K562 (cell line): ENCODE measurements around the gene ZNF66. TPM values are rescaled to one million over a fixed set of nuclear protein-coding genes. Genes with fewer than 3 reads are reported as not detected.
"Not testable (repeated sequence)": the region's sequence is repeated elsewhere in the genome, so short reads cannot be mapped to it uniquely, and the experiment has no call there.

Experiments used
- ATAC-seq: fragments of 200-7000 bp; cut with Tn5 transposase; 3 replicates; pipeline ENCODE4 v1.9.1; 2020; ENCODE audit warnings: moderate library complexity
- BruUV-seq: library from RNA; stranded (reverse); fragments of 400-500 nt; replicated peaks from 2 replicates; lab custom pipeline; 2021; lab: Mats Ljungman, UMichigan
- CTCF ChIA-PET: fragments of 300-600 bp; formaldehyde crosslinking; extraction: SDS; loops from one replicate; lab custom pipeline; 2021; ENCODE audit warnings: low intra/inter-chr PET ratio; lab: Yijun Ruan, JAX
- POLR2A ChIA-PET: fragments of 300-600, 350-650 bp; sonication (Branson Sonifier 250); formaldehyde crosslinking; extraction: SDS; loops from one replicate; lab custom pipeline; 2021; ENCODE audit warnings: antibody characterized with exemption, inconsistent platforms; lab: Yijun Ruan, JAX
- DNase-seq, 4 experiments: peaks; one replicate each; pipeline versions ENCODE4 v3.0.0 to v3.0.0-alpha.2; 2011 to 2018; ENCODE audit warnings: low spot score in 3 of 4, mixed read lengths in 3 of 4; ENCODE audit errors: extremely low read depth in 1 of 4
- FAIRE-seq: peaks from 2 replicates; lab custom pipeline; 2011; peaks lifted over from hg19 to GRCh38; lab: Jason Lieb, UNC
- H2AFZ ChIP-seq: 2 replicates; pipeline ENCODE4 v1.6.0; 2011; ENCODE audit warnings: low read depth, low read length, control low read depth, inconsistent platforms
- H3K27ac ChIP-seq: fragments of 200-600 bp; 3 replicates; pipeline ENCODE4 v1.8.0; 2011; ENCODE audit warnings: low read depth, mild to moderate bottlenecking, control low read depth, inconsistent platforms, low read length, moderate library complexity, mixed read lengths; ENCODE audit errors: extremely low read depth
- H3K27me3 ChIP-seq, 2 experiments: fragments of 300-600 bp in 1 of 2; 2 replicates in 1 of 2; 3 replicates in 1 of 2; pipeline versions ENCODE4 v1.6.0 to v1.8.0; 2011; ENCODE audit warnings: inconsistent platforms in 2 of 2, low read length in 2 of 2, mild to moderate bottlenecking in 1 of 2, mixed read lengths in 1 of 2, moderate library complexity in 1 of 2; ENCODE audit not compliant: control insufficient read depth in 2 of 2, insufficient read depth in 2 of 2
- H3K36me3 ChIP-seq: fragments of 300-600 bp; 3 replicates; pipeline ENCODE4 v1.8.0; 2011; ENCODE audit warnings: mild to moderate bottlenecking, low read length, inconsistent platforms; ENCODE audit not compliant: control insufficient read depth, insufficient read depth
- H3K4me1 ChIP-seq, 2 experiments: fragments of 200-600 bp in 1 of 2; replicated peaks in 1 of 2; 2 replicates in 1 of 2; 3 replicates in 1 of 2; pipeline versions ENCODE4 v1.5.1 to v1.8.0; 2011; ENCODE audit warnings: inconsistent platforms in 2 of 2, low read length in 2 of 2, mild to moderate bottlenecking in 1 of 2, mixed read lengths in 1 of 2, moderate library complexity in 1 of 2; ENCODE audit not compliant: control insufficient read depth in 2 of 2, insufficient read depth in 2 of 2
- H3K4me2 ChIP-seq: 2 replicates; pipeline ENCODE4 v1.6.1; 2011; ENCODE audit warnings: low read length, control low read depth, inconsistent platforms, mixed read lengths; ENCODE audit not compliant: insufficient read depth
- H3K4me3 ChIP-seq: fragments of 200-600 bp; sonication (generic), shearing (Covaris generic); 2 replicates; pipeline ENCODE4 v1.5.1; 2016; ENCODE audit warnings: control low read depth, inconsistent platforms
- H3K79me2 ChIP-seq: fragments of 200-600 bp; 3 replicates; pipeline ENCODE4 v1.8.0; 2011; ENCODE audit warnings: low read length, inconsistent platforms; ENCODE audit not compliant: control insufficient read depth, insufficient read depth
- H3K9ac ChIP-seq, 2 experiments: 2 replicates each; pipeline versions ENCODE4 v1.6.0 to v1.6.1; 2011; ENCODE audit warnings: low read depth in 2 of 2, low read length in 2 of 2, control low read depth in 1 of 2, inconsistent platforms in 1 of 2, mild to moderate bottlenecking in 1 of 2, mixed read lengths in 1 of 2; ENCODE audit not compliant: insufficient read depth in 1 of 2
- H3K9me1 ChIP-seq: one replicate; pipeline ENCODE4 v1.6.0; 2011; ENCODE audit warnings: inconsistent platforms, mild to moderate bottlenecking, low read length, moderate library complexity; ENCODE audit not compliant: control insufficient read depth, insufficient read depth
- H3K9me3 ChIP-seq: replicated peaks from 2 replicates; pipeline ENCODE4 v1.5.1; 2011; ENCODE audit warnings: low read depth, low read length, inconsistent platforms; ENCODE audit not compliant: control insufficient read depth, insufficient read depth
- H4K20me1 ChIP-seq: replicated peaks from 2 replicates; pipeline ENCODE4 v1.6.1; 2011; ENCODE audit warnings: low read length, inconsistent platforms, mixed read lengths; ENCODE audit not compliant: control insufficient read depth, insufficient read depth
- BACH1 ChIP-seq: fragments of 200-800 bp; sonication (Bioruptor generic); IDR thresholded peaks from 2 replicates; pipeline ENCODE4 v1.6.1; 2016; ENCODE audit warnings: missing genetic modification characterization, missing compliant biosample characterization
- MBD1 ChIP-seq: fragments of 250-450 bp; sonication (Bioruptor Pico); IDR thresholded peaks from 2 replicates; pipeline ENCODE4 v1.8.0; 2022; ENCODE audit warnings: inconsistent platforms
- RBM14 ChIP-seq: fragments of 200-400 bp; formaldehyde crosslinking; IDR thresholded peaks from 2 replicates; pipeline ENCODE4 v1.6.1; 2018; ENCODE audit warnings: low read depth, mild to moderate bottlenecking, low read length, moderate library complexity, borderline replicate concordance; ENCODE audit not compliant: insufficient read depth
- RBM25 ChIP-seq: fragments of 200-400 bp; formaldehyde crosslinking; IDR thresholded peaks from 2 replicates; pipeline ENCODE4 v1.6.1; 2018; ENCODE audit warnings: low read length, low read depth, moderate library complexity; ENCODE audit not compliant: severe bottlenecking
- SETDB1 ChIP-seq: IDR thresholded peaks from one replicate; pipeline ENCODE4 v1.6.1; 2012; ENCODE audit warnings: low read length, control low read depth, inconsistent platforms
- TAL1 ChIP-seq: fragments of 450-650 bp; IDR thresholded peaks from 2 replicates; pipeline ENCODE4 v1.6.1; 2016; ENCODE audit warnings: mild to moderate bottlenecking
- TEAD1 ChIP-seq, 2 experiments: fragments of 450-650 bp in 1 of 2; sonication (generic) in 1 of 2; formaldehyde crosslinking; IDR thresholded peaks; 2 replicates each; pipeline versions ENCODE4 v1.4.0 to v1.8.0; 2020 to 2022; ENCODE audit warnings: mild to moderate bottlenecking in 2 of 2, missing genetic modification reagents in 1 of 2
- ZBTB1 ChIP-seq: sonication (generic); formaldehyde crosslinking; IDR thresholded peaks from 2 replicates; pipeline ENCODE4 v1.8.1; 2023; ENCODE audit warnings: missing genetic modification reagents, low read depth, mild to moderate bottlenecking, borderline replicate concordance
- ZNF274 ChIP-seq: IDR thresholded peaks from 2 replicates; pipeline ENCODE4 v1.6.1; 2011; ENCODE audit warnings: low read depth, mild to moderate bottlenecking, low read length, moderate library complexity, borderline replicate concordance
- ZNF277 ChIP-seq: fragments of 250-450 bp; sonication (Bioruptor Pico); IDR thresholded peaks from 2 replicates; pipeline ENCODE4 v1.8.0; 2022; ENCODE audit warnings: inconsistent platforms, mild to moderate bottlenecking, moderate library complexity, borderline replicate concordance
- WGBS: fragments of 100-300 bp; shearing (Covaris generic); methylation state at CpG from one replicate; pipeline ENCODE4 v1.1.6; 2016; ENCODE audit warnings: low coverage, mixed read lengths; ENCODE audit not compliant: insufficient coverage; ENCODE audit errors: missing lambda C conversion rate; 5-methylcytosine and 5-hydroxymethylcytosine counted together
- in situ Hi-C: fragments of 300-500 bp; cut with MboI; formaldehyde crosslinking; loops from 4 replicates; pipeline ENCODE4 v1.15.0; 2018; ENCODE audit warnings: inconsistent platforms, mixed read lengths
- intact Hi-C: fragments of 100-400 bp; cut with micrococcal nuclease; formaldehyde crosslinking; loops from 2 replicates; pipeline ENCODE4 v1.14.2; 2022
- polyA plus RNA-seq, 8 experiments: library from polyadenylated mRNA; depleted of rRNA in 4 of 8; stranded (reverse) in 5 of 8; unstranded in 3 of 8; fragments of >200 nt; fragmentation: Nextera tagmentation in 2 of 8; fragmentation: Illumina TruSeq in 1 of 8; extraction: Ambion mirVana in 2 of 8; extraction: Trizol in 1 of 8; gene quantifications; 2 replicates each; pipeline versions ENCODE4 v1.2.1 to v1.2.3, GENCODE V29; 2011 to 2014; ENCODE audit warnings: inconsistent platforms in 1 of 8, missing spikeins in 1 of 8
- total RNA-seq, 7 experiments: library from RNA; depleted of rRNA in 6 of 7; stranded (reverse); fragments of >200 nt in 6 of 7; fragmentation: Illumina TruSeq in 2 of 7; extraction: Trizol in 2 of 7; gene quantifications; 2 replicates each; pipeline versions ENCODE4 v1.2.1 to v1.2.3, GENCODE V29; 2011 to 2021; ENCODE audit warnings: low replicate concordance in 1 of 7

The ZNF66 gene
- total and polyA plus RNA-seq, 9 of the 15 experiments (the other 6 are each of a cell fraction or from before 2014, with no cell fraction given), result 0.13 to 2.7 (median 1.6) TPM

GRCh38 chr19:20806311-20807262 lies 30.5 kb downstream of the ZNF66 start:
- H3K27ac ChIP-seq, H3K4me3 ChIP-seq, POLR2A ChIA-PET, H3K36me3 ChIP-seq, H4K20me1 ChIP-seq, H3K4me2 ChIP-seq, H3K9ac ChIP-seq, FAIRE-seq, in situ Hi-C loops, H3K4me1 ChIP-seq, H3K79me2 ChIP-seq, H3K9me1 ChIP-seq, H3K27me3 ChIP-seq, DNase-seq, intact Hi-C loops, H2AFZ ChIP-seq, ATAC-seq, CTCF ChIA-PET, H3K9me3 ChIP-seq, BruUV-seq: not testable (repeated sequence)
- peak; percentile 87 for TF ChIP-seq ZNF274
- 1% methylated on average over 5 of the region's 5 CpGs for WGBS

GRCh38 chr19:20840371-20840770 lies 64.3 kb downstream of the ZNF66 start:
- no peak for ATAC-seq
- CTCF ChIA-PET, result no interaction called here
- TF ChIP-seq BACH1 (tag) (no peak), RBM14 (no peak), TAL1 (no peak), TEAD1 (CRISPR knock-in tag; IDR thresholded peaks at IDR 0.05) (no peak), SETDB1 (no peak), MBD1 (CRISPR knock-in tag) (no peak), ZBTB1 (no peak), RBM25 (no peak), ZNF277 (CRISPR knock-in tag) (no peak)

More at GRCh38 chr19:20840371-20840770, 64.3 kb downstream of the ZNF66 start:
- Histone ChIP-seq H4K20me1 (no peaks in the 10 kb centered on the region), H2AFZ (no peak overlapping the region), H3K4me2 (no peak overlapping the region), H3K9ac (no peak overlapping the region), H3K9me1 (no peaks in the 10 kb centered on the region), H3K4me1 (no peaks in the 10 kb centered on the region), H3K27ac (no peak overlapping the region), H3K79me2 (no peaks in the 10 kb centered on the region), H3K4me3 (no peak overlapping the region), H3K36me3 (no peaks in the 10 kb centered on the region), H3K9me3 (no peaks in the 10 kb centered on the region), H3K27me3 (no peaks in the 10 kb centered on the region)
- in situ Hi-C loops, result no loop called here
- DNase-seq (no peak), FAIRE-seq (no peak)
- intact Hi-C loops, result no loop called here
- no TSS peak for BruUV-seq
- WGBS, result 3% methylated on average over 3 of the region's 3 CpGs
- POLR2A ChIA-PET, result no interaction called here
